ENCODE results near the gene PRPF18.

GRCh38 chr10:13670311-13670710, 83.5 kb downstream of the PRPF18 start:
- TF ChIP-seq CTCF (IDR thresholded peaks at IDR 0.05; ENCODE audit: low read depth, low read length) (no peak), EZH2phosphoT487 (IDR thresholded peaks at IDR 0.05; ENCODE audit: low read depth) (no peak)

All from OCI-LY3 (cell line).